Anterior cingulate cortex (tissue), 58 donors: ENCODE data around the gene RHEB.

Experiments used
- DNase-seq, 58 donors: peaks; one replicate each; lab custom pipeline; 2025; lab: John Stamatoyannopoulos, UW

Gene RHEB, protein sequence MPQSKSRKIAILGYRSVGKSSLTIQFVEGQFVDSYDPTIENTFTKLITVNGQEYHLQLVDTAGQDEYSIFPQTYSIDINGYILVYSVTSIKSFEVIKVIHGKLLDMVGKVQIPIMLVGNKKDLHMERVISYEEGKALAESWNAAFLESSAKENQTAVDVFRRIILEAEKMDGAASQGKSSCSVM

DNA sequence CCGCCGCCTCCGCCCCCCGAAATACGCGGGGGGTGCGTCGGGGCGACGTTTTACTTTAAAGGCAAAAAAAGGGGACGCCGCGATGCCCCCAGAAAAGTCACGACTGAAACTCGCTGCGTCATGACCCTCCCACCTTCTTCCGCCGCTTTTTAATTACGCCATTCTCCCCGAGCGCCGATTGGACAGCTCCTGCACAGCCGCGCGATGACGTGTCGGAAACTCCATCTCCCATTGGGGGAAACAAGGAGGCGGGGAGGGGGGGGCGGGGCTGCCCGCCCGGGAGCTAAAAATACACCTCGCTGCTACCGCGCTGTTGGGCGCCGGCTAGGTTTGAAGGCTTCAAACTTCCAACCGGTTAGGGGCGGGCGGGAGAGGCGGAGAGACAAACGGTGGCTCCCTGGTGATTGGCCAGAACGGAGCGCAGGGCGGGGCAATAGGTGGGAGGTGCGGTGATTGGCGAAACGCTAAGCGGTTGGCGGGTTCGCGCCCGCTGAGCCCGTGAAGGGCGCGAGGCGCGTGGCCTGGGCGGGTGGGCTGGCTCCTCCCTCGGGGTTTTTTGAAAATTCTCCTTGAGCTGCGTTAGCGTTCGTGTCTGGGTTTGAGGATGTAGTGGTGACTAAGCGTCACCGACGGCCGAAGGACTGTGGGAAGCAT lies at the start of gene RHEB:
TSS of gene RHEB (minus strand) at position 131 of the 654 bp plus-strand sequence. CDS start 384 bp downstream, outside the sequence.
- peak; percentile 71 to 99 (median 97) for DNase-seq

DNA sequence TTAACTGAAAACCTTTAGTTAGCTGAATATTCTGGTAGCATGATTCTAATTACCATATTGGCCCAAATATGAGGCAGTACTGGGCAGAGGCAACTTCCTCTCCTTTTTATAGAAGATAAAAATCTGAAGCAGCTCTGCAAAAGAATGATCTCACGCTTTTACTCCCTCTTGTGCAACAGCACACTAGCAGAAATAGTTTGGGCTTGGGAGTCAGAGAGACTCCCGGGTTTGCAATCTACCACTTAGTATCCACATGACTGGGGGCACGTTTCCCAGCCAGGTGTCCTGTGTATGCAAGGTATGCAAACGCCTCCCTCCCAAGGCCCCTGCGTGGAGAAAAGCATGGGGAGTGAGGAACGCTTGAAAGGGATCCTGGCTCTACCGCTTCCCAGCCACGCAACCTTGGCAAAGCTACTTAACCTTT lies 47.2 kb upstream of the RHEB start:
- peak in 4 of 58 donors; percentile 19 to 38 (median 30) for DNase-seq

- DNase-seq: no peak
Measured at GRCh38 chr7:151565541-151565940, 45.8 kb upstream of the RHEB start.

DNA sequence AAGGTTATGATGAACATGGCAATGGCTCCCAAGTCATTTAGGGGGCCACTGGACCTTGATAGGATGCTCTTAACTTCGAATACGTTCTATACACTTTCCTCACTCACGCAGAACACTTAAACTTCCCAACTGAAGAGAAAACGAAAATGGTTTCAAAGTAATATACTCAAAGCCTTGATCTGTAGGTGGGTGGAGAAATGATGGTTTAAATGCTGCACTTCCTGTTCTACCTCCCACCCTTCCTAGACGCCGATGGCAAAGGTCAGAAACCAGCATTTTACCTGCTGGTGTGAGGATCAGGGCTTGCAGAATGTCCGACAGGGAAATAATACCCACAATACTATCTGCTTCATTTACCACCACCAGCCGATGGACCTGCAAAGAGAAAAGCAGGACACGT lies 40.5 kb upstream of the RHEB start:
- no peak for DNase-seq

- DNase-seq: no peak
Measured at GRCh38 chr7:151559557-151560183, 40.0 kb upstream of the RHEB start.

DNA sequence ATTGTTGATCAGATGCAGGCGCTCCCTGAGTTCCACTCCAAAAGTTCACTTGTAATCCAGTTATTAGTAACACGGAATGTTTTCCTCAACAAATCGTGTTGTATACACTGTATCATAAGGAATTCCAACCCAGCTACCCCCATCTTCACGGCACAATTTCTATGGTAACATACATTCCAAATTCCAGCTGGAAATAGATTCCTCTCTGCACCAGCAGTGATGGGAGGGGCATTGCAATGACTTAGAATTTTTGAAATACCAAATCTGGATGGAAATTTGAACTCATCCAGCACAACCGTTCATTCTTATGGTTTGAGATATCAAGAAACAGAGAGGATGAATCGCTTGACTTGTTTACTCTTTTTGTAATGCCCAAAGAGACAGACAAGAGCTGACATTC lies 38.9 kb upstream of the RHEB start:
- no peak for DNase-seq

- no peak for DNase-seq
Measured at GRCh38 chr7:151556592-151556991, 36.9 kb upstream of the RHEB start.

DNA sequence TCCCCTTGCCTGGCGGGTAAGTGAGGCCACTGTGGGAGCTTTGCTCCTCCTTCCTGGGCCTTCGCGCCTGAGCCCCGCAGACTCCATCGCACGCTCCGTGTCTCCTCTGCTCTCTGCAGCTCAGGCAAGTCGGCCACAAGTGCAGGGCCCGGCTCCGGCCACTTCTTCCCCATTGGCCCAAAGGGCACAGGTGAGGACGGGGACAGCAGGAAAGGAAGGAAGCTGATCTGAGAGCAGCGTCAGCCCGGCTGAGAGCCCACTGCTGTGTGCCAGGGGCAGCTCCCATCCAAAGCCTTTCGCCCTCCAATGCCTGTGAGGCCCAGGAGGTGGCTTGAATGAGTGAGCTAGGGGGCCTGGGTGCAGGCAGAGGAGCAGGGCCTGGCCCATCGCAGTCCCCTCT lies 33.7 kb upstream of the RHEB start:
- no peak for DNase-seq

DNA sequence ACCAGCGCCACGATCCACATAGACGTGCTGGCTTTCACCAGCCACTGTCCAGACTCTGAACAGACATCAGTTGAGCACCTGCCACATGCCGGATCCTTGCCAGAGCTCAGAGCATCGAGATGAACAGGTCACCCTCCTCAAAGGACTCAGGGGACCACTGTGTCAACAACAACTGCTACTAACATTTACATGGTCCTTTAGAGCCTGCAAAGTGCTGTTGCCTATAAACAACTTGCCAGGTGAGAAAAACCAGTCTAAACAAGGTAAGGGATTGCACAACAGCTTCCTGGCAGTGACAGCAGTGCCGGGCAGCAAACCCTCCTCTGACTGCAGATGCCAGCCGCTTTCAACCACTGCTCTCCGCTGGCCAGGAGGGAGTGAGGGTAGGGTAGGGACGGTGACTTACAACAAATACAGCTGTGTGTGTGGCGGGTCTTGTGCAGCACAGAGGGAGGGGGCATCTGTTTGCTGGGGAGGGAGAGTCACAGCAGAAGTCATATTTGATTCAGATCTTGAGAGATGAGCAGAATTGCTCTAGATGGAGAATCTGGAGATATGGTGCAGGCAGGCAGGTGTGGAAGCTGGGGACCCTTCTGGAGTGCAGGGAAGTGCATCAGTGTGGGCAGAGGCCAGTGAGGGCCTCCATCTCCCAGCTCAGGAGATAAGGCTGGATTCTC lies 32.8 kb upstream of the RHEB start:
- peak in 1 of 58 donors; percentile 27 for DNase-seq

DNA sequence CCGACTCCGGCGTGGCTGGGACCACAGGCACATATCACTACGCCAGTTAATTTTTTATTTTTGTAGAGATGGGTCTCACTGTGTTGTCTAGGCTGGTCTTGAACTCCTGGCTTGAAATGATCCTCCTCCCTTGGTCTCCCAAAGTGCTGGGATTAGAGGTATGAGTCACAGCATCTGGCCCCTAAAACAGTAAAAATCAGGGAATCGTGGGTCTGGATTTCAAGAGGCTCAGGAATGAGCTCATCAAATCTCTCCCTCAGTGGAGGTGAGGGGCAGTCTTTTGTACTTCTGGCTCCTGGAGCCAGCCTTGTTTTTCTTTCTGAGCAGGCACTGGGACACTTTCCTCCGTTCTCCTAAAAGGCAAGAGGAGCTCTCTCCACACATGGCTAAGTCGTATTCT lies 32.1 kb upstream of the RHEB start:
- DNase-seq: no peak

DNA sequence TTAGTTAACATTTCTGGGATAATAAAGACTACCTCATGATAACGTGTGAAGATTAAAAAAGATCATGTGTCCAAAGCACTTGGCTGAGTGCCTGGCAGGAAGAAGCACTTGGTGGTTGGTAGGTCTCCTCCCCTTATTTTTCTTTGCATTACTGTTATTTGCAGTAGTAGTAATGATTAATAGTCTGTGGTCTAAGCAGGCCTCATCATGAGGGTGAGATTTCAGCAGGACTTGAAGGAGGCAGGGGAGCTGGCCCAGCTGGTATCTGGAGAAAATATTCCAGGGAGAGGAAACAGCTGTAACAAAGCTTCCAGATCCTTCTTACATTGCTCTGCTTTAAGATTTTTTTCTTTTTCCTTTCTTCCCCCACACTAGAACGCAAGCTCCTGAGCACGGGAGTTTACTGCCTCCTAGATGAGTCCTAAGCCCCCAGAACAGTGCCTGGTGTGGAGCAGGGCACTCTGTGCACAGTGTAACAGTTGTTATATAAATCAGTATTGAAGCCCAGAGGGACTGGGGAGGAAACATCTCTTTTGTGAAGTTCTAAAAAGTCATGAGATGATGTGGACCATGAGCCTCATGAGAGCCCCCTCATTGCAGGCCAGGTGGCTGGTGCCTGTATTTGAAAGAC lies 31.1 kb upstream of the RHEB start:
- DNase-seq: no peak

- DNase-seq: no peak
Measured at GRCh38 chr7:151549644-151550043, 29.9 kb upstream of the RHEB start.

DNA sequence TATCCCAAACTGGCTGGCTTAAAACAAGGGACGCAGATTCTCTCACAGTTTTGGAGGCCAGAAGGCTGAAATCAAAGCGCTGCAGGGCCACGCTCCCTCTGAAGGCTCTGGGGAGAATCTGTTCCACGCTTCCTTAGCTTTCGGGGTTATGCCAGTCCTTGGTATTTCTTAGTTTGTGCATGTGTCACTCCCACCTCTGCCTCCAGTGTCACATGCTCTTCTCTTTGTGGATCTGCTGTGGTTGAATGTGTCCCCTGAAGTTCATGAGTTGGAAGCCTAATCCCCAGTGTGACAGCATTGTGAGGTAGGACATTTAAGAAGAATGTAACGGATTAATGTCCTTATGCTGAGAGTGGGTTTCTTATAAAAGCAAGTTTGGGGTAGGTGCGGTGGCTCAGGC lies 29.4 kb upstream of the RHEB start:
- DNase-seq: no peak

GRCh38 chr7:151544183-151544582 lies 24.5 kb upstream of the RHEB start:
- no peak for DNase-seq

- DNase-seq: no peak
Measured at GRCh38 chr7:151542606-151543130, 23.0 kb upstream of the RHEB start.

DNA sequence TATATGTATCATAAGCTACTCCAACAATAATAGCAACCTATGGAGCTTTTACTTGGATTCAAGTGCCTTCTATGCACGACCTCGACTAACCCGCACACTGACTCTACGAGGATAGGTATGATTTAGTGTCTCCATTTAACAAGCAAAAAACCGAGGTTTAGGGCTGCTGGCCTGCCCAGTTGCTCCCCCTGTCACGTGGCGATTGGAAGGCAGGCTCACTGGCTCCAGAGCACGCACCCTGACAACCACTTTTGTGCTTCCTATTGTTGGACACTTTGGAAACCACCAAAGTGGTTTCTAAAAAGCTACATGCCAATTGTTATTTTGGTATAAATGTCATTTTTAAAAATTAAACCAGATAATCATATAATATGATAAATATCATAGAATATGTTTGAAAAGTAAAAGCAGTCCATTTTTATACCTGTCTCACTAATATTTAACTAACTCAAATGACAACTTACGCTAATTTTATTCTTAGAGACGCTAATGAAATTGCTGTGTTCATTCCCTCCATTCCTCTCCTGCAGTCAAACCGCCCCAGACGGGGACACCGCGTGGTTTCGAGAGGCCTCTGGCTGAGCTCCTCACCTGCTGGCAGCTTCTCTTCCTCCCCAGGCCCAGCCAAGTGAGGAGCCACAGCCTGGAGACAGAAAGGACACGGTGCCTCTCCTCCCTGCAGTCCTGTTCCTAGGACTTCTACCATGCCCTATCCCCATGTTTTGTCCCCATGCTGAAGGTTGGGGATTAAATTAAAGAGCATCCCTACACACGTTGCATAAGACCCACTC lies 22.2 kb upstream of the RHEB start:
- DNase-seq: no peak

DNA sequence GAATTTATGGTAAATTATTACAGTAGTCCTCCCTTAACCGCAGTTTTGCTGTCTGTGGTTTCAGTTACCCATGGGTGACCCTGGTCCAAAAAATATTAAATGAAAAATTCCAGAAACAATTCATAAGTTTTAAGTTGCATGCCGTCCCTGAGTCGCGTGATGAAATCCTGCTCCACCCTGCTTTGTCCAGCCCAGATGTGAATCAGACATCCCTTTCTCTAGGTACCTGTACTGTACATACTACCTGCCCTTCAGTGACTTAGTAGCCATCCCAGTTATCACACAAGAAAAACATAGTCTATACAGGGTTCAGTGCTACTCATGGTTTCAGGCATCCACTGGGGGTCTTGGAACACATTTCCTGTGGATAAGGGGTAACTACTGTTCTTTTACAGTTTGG lies 20.5 kb upstream of the RHEB start:
- no peak for DNase-seq

- DNase-seq: peak in 50 of 58 donors; percentile 16 to 86 (median 62)
Measured at GRCh38 chr7:151539088-151539671, 19.5 kb upstream of the RHEB start.

- peak in 31 of 58 donors; percentile 16 to 85 (median 44) for DNase-seq
Measured at GRCh38 chr7:151537818-151538561, 18.3 kb upstream of the RHEB start.
